K562 (cell line): Measurements from ENCODE around the gene GJC2. TPM values are rescaled to one million over a fixed set of nuclear protein-coding genes. Genes with fewer than 3 reads are reported as not detected.
A peak's percentile ranks its signal among the peaks of the same experiment; 100 is the strongest.

Experiments
- ARHGAP35 ChIP-seq: fragments of 450-650 bp; IDR thresholded peaks from 2 replicates; pipeline ENCODE4 v1.6.1; 2018; ENCODE audit not compliant: partially characterized antibody
- BRD9 ChIP-seq: fragments of 450-650 bp; IDR thresholded peaks from 2 replicates; pipeline ENCODE4 v1.6.1; 2018; ENCODE audit warnings: low read depth; ENCODE audit not compliant: partially characterized antibody
- CBFA2T2 ChIP-seq: fragments of 450-650 bp; conservative IDR thresholded peaks from 2 replicates; pipeline ENCODE4 v1.6.1; 2017; ENCODE audit warnings: mild to moderate bottlenecking
- E2F3 ChIP-seq: fragments of 250-450 bp; sonication (Bioruptor Pico); IDR thresholded peaks from 2 replicates; pipeline ENCODE4 v1.4.0; 2020; ENCODE audit warnings: mild to moderate bottlenecking
- ERF ChIP-seq: fragments of 450-650 bp; formaldehyde crosslinking; IDR thresholded peaks from 2 replicates; pipeline ENCODE4 v1.4.0; 2020; ENCODE audit warnings: mild to moderate bottlenecking, mixed read lengths
- HDAC6 ChIP-seq: IDR thresholded peaks from 2 replicates; pipeline ENCODE4 v1.6.1; 2012; ENCODE audit warnings: low read depth, mild to moderate bottlenecking, control low read depth, inconsistent platforms, low read length, moderate library complexity
- HDAC8 ChIP-seq: fragments of 450-650 bp; IDR thresholded peaks from 2 replicates; pipeline ENCODE4 v1.6.1; 2016; ENCODE audit warnings: mild to moderate bottlenecking, missing genetic modification characterization, moderate library complexity, missing compliant biosample characterization
- JUN ChIP-seq, 2 experiments: sonication (generic) in 1 of 2; formaldehyde crosslinking in 1 of 2; IDR thresholded peaks; 2 replicates each; pipeline versions ENCODE4 v1.6.1 to v1.8.0; 2012 to 2022; ENCODE audit warnings: borderline replicate concordance in 2 of 2, mild to moderate bottlenecking in 2 of 2, improper control_type of control experiment in 1 of 2, low read depth in 1 of 2, low read length in 1 of 2, missing genetic modification reagents in 1 of 2
- KLF16 ChIP-seq: IDR thresholded peaks from 2 replicates; pipeline ENCODE4 v1.6.1; 2016; ENCODE audit warnings: antibody characterized with exemption
- MCM5 ChIP-seq: fragments of 450-650 bp; IDR thresholded peaks from 2 replicates; pipeline ENCODE4 v1.6.1; 2016; ENCODE audit warnings: low read depth
- MECOM ChIP-seq: fragments of 250-450 bp; sonication (Bioruptor Pico); IDR thresholded peaks from 2 replicates; pipeline ENCODE4 v1.8.0; 2022; ENCODE audit warnings: inconsistent platforms
- NFXL1 ChIP-seq: fragments of 450-650 bp; formaldehyde crosslinking; IDR thresholded peaks from 2 replicates; pipeline ENCODE4 v1.4.0; 2021; ENCODE audit warnings: mild to moderate bottlenecking
- NONO ChIP-seq, 2 experiments: fragments of 200-400 bp in 1 of 2; fragments of 450-650 bp in 1 of 2; formaldehyde crosslinking in 1 of 2; IDR thresholded peaks; 2 replicates each; pipeline ENCODE4 v1.6.1; 2017; ENCODE audit warnings: low read depth in 2 of 2, mild to moderate bottlenecking in 2 of 2, moderate library complexity in 2 of 2, low read length in 1 of 2
- RCOR1 ChIP-seq, 2 experiments: IDR thresholded peaks; 2 replicates each; pipeline ENCODE4 v1.6.1; 2012; ENCODE audit warnings: low read depth in 2 of 2, low read length in 2 of 2, borderline replicate concordance in 1 of 2, improper control_type of control experiment in 1 of 2
- SAFB ChIP-seq: fragments of 200-400 bp; formaldehyde crosslinking; IDR thresholded peaks from 2 replicates; pipeline ENCODE4 v1.6.1; 2017; ENCODE audit warnings: low read depth, low read length, borderline replicate concordance
- SAFB2 ChIP-seq: fragments of 200-400 bp; formaldehyde crosslinking; IDR thresholded peaks from 2 replicates; pipeline ENCODE4 v1.6.1; 2018; ENCODE audit warnings: borderline replicate concordance, low read length, low read depth, moderate library complexity; ENCODE audit not compliant: severe bottlenecking
- SREBF1 ChIP-seq: fragments of 150-350 bp; IDR thresholded peaks from 2 replicates; pipeline ENCODE4 v1.6.1; 2014; ENCODE audit warnings: antibody characterized with exemption, low read depth, low read length, borderline replicate concordance
- ZNF143 ChIP-seq: sonication (generic); formaldehyde crosslinking; IDR thresholded peaks from 2 replicates; pipeline ENCODE4 v1.9.0; 2022; ENCODE audit warnings: mild to moderate bottlenecking, missing genetic modification reagents
- ZNF408 ChIP-seq: fragments of 250-450 bp; sonication (Bioruptor Pico); IDR thresholded peaks from 2 replicates; pipeline ENCODE4 v1.4.0; 2020; ENCODE audit warnings: low read depth, mild to moderate bottlenecking, moderate library complexity
- ZNF551 ChIP-seq: fragments of 250-450 bp; sonication (Bioruptor Pico); IDR thresholded peaks from 2 replicates; pipeline ENCODE4 v1.5.0; 2021; ENCODE audit warnings: mild to moderate bottlenecking, moderate library complexity
- ZNF584 ChIP-seq: fragments of 200-800 bp; sonication (Bioruptor generic); IDR thresholded peaks from 2 replicates; pipeline ENCODE4 v1.6.1; 2016; ENCODE audit warnings: low read depth, mild to moderate bottlenecking, missing genetic modification characterization, missing compliant biosample characterization
- polyA plus RNA-seq, 8 experiments: library from polyadenylated mRNA; depleted of rRNA in 4 of 8; stranded (reverse) in 5 of 8; unstranded in 3 of 8; fragments of >200 nt; fragmentation: Nextera tagmentation in 2 of 8; fragmentation: Illumina TruSeq in 1 of 8; extraction: Ambion mirVana in 2 of 8; extraction: Trizol in 1 of 8; gene quantifications; 2 replicates each; pipeline versions ENCODE4 v1.2.1 to v1.2.3, GENCODE V29; 2011 to 2014; ENCODE audit warnings: inconsistent platforms in 1 of 8, missing spikeins in 1 of 8
- total RNA-seq, 7 experiments: library from RNA; depleted of rRNA in 6 of 7; stranded (reverse); fragments of >200 nt in 6 of 7; fragmentation: Illumina TruSeq in 2 of 7; extraction: Trizol in 2 of 7; gene quantifications; 2 replicates each; pipeline versions ENCODE4 v1.2.1 to v1.2.3, GENCODE V29; 2011 to 2021; ENCODE audit warnings: low replicate concordance in 1 of 7
- TF ChIP-seq, protein P1 (sequence below): IDR thresholded peaks from 3 replicates; pipeline ENCODE4 v1.6.1; 2011; ENCODE audit warnings: borderline replicate concordance, mild to moderate bottlenecking, moderate library complexity; ENCODE audit not compliant: insufficient read length; ENCODE audit errors: extremely low read depth
- TF ChIP-seq, protein P2 (sequence below): sonication (generic); formaldehyde crosslinking; IDR thresholded peaks from 2 replicates; pipeline ENCODE4 v1.8.0; 2022; ENCODE audit warnings: missing genetic modification reagents, mild to moderate bottlenecking, moderate library complexity, borderline replicate concordance
- TF ChIP-seq, protein P3 (sequence below): fragments of 450-650 bp; IDR thresholded peaks from 2 replicates; pipeline ENCODE4 v1.6.1; 2016; ENCODE audit warnings: missing biosample characterization, missing genetic modification characterization

GJC2 gene
- total and polyA plus RNA-seq, 9 of the 15 experiments (the other 6 are each of a cell fraction or from before 2014, with no cell fraction given), result 0.03 to 0.62 (median 0.11) TPM; not detected in 2

DNA sequence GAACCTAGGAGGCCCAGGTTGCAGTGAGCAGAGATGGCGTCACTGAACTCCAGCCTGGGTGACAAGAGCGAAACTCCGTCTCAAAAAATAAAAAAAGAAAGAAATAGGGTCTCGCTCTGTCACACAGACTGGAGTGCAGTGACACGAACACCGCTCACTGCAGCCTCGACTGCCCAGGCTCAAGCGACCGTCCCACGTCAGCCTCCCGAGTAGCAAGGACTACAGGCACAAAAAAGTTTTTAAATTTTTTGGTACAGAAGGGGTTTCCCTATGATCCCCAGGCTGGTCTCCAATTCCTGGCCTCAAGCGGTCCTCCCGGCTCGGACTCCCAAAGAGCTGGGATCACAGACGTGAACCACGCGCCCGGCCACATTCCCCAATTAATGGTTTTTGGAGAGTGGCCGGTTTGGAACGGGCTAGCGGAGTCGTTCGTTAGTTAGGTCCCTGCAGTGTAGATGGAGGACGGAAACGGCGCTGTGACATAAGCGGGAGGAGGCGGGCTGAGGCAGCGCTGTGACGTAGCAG, 10.3 kb upstream of the GJC2 start (continued):
- TF ChIP-seq SAFB2, result no peak
- TF ChIP-seq ERF (CRISPR knock-in tag), result peak; percentile 75; the same call in 1 of the 2 replicates
- TF ChIP-seq ARHGAP35, result no peak
- peak; percentile 81 for TF ChIP-seq E2F3
- no peak for TF ChIP-seq ZNF551 (CRISPR knock-in tag)
- no peak for TF ChIP-seq NONO (IDR thresholded peaks at IDR 0.05; ENCODE audit: low read depth in 2 of 2, low read length in 1 of 2)
- TF ChIP-seq ZNF584 (CRISPR knock-in tag), result no peak
- TF ChIP-seq RCOR1 (IDR thresholded peaks at IDR 0.05; ENCODE audit: borderline replicate concordance in 1 of 2, low read depth in 2 of 2, low read length in 2 of 2), result no peak; a peak in 1 of 4 replicates
- TF ChIP-seq, protein P1, sequence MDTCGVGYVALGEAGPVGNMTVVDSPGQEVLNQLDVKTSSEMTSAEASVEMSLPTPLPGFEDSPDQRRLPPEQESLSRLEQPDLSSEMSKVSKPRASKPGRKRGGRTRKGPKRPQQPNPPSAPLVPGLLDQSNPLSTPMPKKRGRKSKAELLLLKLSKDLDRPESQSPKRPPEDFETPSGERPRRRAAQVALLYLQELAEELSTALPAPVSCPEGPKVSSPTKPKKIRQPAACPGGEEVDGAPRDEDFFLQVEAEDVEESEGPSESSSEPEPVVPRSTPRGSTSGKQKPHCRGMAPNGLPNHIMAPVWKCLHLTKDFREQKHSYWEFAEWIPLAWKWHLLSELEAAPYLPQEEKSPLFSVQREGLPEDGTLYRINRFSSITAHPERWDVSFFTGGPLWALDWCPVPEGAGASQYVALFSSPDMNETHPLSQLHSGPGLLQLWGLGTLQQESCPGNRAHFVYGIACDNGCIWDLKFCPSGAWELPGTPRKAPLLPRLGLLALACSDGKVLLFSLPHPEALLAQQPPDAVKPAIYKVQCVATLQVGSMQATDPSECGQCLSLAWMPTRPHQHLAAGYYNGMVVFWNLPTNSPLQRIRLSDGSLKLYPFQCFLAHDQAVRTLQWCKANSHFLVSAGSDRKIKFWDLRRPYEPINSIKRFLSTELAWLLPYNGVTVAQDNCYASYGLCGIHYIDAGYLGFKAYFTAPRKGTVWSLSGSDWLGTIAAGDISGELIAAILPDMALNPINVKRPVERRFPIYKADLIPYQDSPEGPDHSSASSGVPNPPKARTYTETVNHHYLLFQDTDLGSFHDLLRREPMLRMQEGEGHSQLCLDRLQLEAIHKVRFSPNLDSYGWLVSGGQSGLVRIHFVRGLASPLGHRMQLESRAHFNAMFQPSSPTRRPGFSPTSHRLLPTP, result no peak
- TF ChIP-seq HDAC6, result no peak
- TF ChIP-seq ZNF408 (CRISPR knock-in tag), result no peak
- peak; percentile 65 for TF ChIP-seq BRD9
- no peak for TF ChIP-seq SREBF1
- TF ChIP-seq, protein P2, sequence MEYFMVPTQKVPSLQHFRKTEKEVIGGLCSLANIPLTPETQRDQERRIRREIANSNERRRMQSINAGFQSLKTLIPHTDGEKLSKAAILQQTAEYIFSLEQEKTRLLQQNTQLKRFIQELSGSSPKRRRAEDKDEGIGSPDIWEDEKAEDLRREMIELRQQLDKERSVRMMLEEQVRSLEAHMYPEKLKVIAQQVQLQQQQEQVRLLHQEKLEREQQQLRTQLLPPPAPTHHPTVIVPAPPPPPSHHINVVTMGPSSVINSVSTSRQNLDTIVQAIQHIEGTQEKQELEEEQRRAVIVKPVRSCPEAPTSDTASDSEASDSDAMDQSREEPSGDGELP (CRISPR knock-in tag), result no peak
- TF ChIP-seq SAFB, result no peak
- no peak for TF ChIP-seq MCM5
- no peak for TF ChIP-seq ZNF143 (CRISPR knock-in tag)
- TF ChIP-seq NFXL1 (CRISPR knock-in tag), result no peak
- TF ChIP-seq, protein P3, sequence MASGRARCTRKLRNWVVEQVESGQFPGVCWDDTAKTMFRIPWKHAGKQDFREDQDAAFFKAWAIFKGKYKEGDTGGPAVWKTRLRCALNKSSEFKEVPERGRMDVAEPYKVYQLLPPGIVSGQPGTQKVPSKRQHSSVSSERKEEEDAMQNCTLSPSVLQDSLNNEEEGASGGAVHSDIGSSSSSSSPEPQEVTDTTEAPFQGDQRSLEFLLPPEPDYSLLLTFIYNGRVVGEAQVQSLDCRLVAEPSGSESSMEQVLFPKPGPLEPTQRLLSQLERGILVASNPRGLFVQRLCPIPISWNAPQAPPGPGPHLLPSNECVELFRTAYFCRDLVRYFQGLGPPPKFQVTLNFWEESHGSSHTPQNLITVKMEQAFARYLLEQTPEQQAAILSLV (tag), result no peak
- TF ChIP-seq JUN (IDR thresholded peaks at IDR 0.05; ENCODE audit: borderline replicate concordance, low read depth, low read length), result peak; percentile 23; the same call in 1 of the 2 replicates
- TF ChIP-seq JUN (CRISPR knock-in tag; IDR thresholded peaks at IDR 0.05; ENCODE audit: borderline replicate concordance), result no peak
- TF ChIP-seq MECOM (CRISPR knock-in tag), result no peak
- TF ChIP-seq HDAC8 (tag), result no peak
- no peak for TF ChIP-seq KLF16
- no peak for TF ChIP-seq CBFA2T2
